ENCODE results near the gene PKP2. TPM values are rescaled to one million over a fixed set of nuclear protein-coding genes. Genes with fewer than 3 reads are reported as not detected.

The PKP2 gene
- total and polyA plus RNA-seq, 2 of the 8 experiments (the other 6 are each of a cell fraction or from before 2014, with no cell fraction given) = 9.6 to 44.8 TPM

GRCh38 chr12:32804301-32804700 lies 92.3 kb downstream of the PKP2 start (continued):
- TF ChIP-seq CREB1 (IDR thresholded peaks at IDR 0.05) = no peak
- no peak for TF ChIP-seq FOSL1 (IDR thresholded peaks at IDR 0.05; ENCODE audit: insufficient read depth, low read depth, low read length)
